Pancreas (tissue), 10 donors: ENCODE data around the gene CCDC17. TPM values are rescaled to one million over a fixed set of nuclear protein-coding genes. Genes with fewer than 3 reads are reported as not detected.

Source experiments
- ATAC-seq, 4 donors: fragments of 200-7000 bp; cut with Tn5 transposase; one replicate each; pipeline versions ENCODE4 v1.8.0 to v1.9.1; 2020; ENCODE audit warnings: mild to moderate bottlenecking in 4 of 4, moderate library complexity in 4 of 4
- DNase-seq, 6 donors: peaks; one replicate each; pipeline ENCODE4 v3.0.0-alpha.2; 2020
- FAIRE-seq: peaks from 2 replicates; lab custom pipeline; 2012; peaks lifted over from hg19 to GRCh38; lab: Jason Lieb, UNC
- H3K27ac ChIP-seq, 4 donors: fragments of 200-600 bp; sonication (generic); 1 replicate in 3 of 4; 2 replicates in 1 of 4; pipeline versions ENCODE4 v1.5.0 to v1.8.0; 2020
- H3K27me3 ChIP-seq, 4 donors: fragments of 200-600 bp; one replicate each; pipeline ENCODE4 v1.8.0; 2021
- H3K36me3 ChIP-seq, 3 donors: fragments of 200-600 bp; sonication (generic) in 1 of 3; one replicate each; pipeline versions ENCODE4 v1.5.0 to v1.8.0; 2020 to 2021
- H3K4me1 ChIP-seq, 3 donors: fragments of 200-600 bp; one replicate each; pipeline ENCODE4 v1.8.0; 2021
- H3K4me3 ChIP-seq, 4 donors: fragments of 200-600 bp; sonication (generic) in 2 of 4; one replicate each; pipeline versions ENCODE4 v1.5.0 to v1.8.0; 2020 to 2021
- H3K9me3 ChIP-seq, 4 donors: fragments of 200-600 bp; one replicate each; pipeline ENCODE4 v1.8.0; 2021
- CTCF ChIP-seq, 4 donors: fragments of 200-600 bp; sonication (generic) in 3 of 4; IDR thresholded peaks; one replicate each; pipeline versions ENCODE4 v1.5.0 to v1.8.0; 2021; ENCODE audit warnings: antibody characterized with exemption in 4 of 4
- WGBS, 2 donors: extraction: QIAGEN DNeasy Blood & Tissue Kit; methylation state at CpG; one replicate each; pipeline ENCODE4 v1.1.7; 2013; 5-methylcytosine and 5-hydroxymethylcytosine counted together
- intact Hi-C, 3 donors: fragments of 100-400 bp; cut with DNase I; formaldehyde crosslinking; loops; one replicate each; pipeline versions ENCODE4 v1.11.1 to v1.14.2; 2022
- polyA plus RNA-seq, 2 donors: library from polyadenylated mRNA; stranded (reverse); fragments of 200-250 nt; gene quantifications; one replicate each; pipeline ENCODE4 v1.2.3, GENCODE V29; 2013
- total RNA-seq, 6 donors: library from RNA; stranded (reverse); fragmentation: NEBNext Ultra II Directional in 4 of 6; extraction: Animal tissue kit (Norgen Biotek cat#: 25700) in 4 of 6; gene quantifications; one replicate each; pipeline versions ENCODE4 v1.2.1 to v1.2.4, GENCODE V29; 2021 to 2023
- donor health status: healthy with polysubstance abuse.
- donor health status: DM: no; HTN: no; CAD: no; lungs with moderate emphysema.
- donor health status: DM: no; HTN: no; CAD: no.
- donor health status: control.
- donor health status: control.
- donor health status: Bipolar disorder and iron deficiency.
- donor health status: DM: yes; HTN: yes; CAD: no.
- donor health status: DM: no; HTN: no; CAD: no.
- donor health status: DM: no; HTN: no; CAD: no.
- donor health status: DM: yes; HTN: yes; CAD: no.

CCDC17 gene
- total and polyA plus RNA-seq, 8 donors = 0.64 to 2.3 (median 1.4) TPM

- no peaks in the 10 kb centered on the region for H3K27me3 ChIP-seq
- intact Hi-C loops = no loop called here
- no peaks in the 10 kb centered on the region for H3K9me3 ChIP-seq
- H3K4me1 ChIP-seq = no peaks in the 10 kb centered on the region
- TF ChIP-seq CTCF (IDR thresholded peaks at IDR 0.05) = no peak
- DNase-seq (no peak), ATAC-seq (no peak), FAIRE-seq (no peak)
- H3K27ac ChIP-seq = no peak overlapping the region
- WGBS, 2 donors = 79 to 89% methylated on average over 8 of the region's 8 CpGs
- no peak overlapping the region for H3K4me3 ChIP-seq
- H3K36me3 ChIP-seq = peaks cover 0 to 32% (median 30%) of the 10 kb centered on the region in 3 donors
These were observed 10.8 kb downstream of the CCDC17 start for GRCh38 chr1:45612941-45613579.

GRCh38 chr1:45610589-45611226, 13.1 kb downstream of the CCDC17 start:
- FAIRE-seq (no peak), DNase-seq (no peak), ATAC-seq (no peak)
- peaks cover 0 to 25% (median 12%) of the 10 kb centered on the region in 3 donors for H3K36me3 ChIP-seq
- no peak overlapping the region for H3K27ac ChIP-seq
- no peaks in the 10 kb centered on the region for H3K4me1 ChIP-seq
- no peaks in the 10 kb centered on the region for H3K27me3 ChIP-seq
- no peak overlapping the region for H3K4me3 ChIP-seq
- intact Hi-C loops = no loop called here
- no peaks in the 10 kb centered on the region for H3K9me3 ChIP-seq
- WGBS, 2 donors = 96% methylated on average over 10 of the region's 10 CpGs
- no peak for TF ChIP-seq CTCF (IDR thresholded peaks at IDR 0.05)

GRCh38 chr1:45608175-45609156, 15.4 kb downstream of the CCDC17 start:
- 85 to 94% methylated on average over 5 of the region's 5 CpGs for WGBS, 2 donors
- H3K27me3 ChIP-seq = no peaks in the 10 kb centered on the region
- no peaks in the 10 kb centered on the region for H3K4me1 ChIP-seq
- DNase-seq = no peak
- no peak for ATAC-seq
- H3K36me3 ChIP-seq = peaks cover 0 to 12% (median 3%) of the 10 kb centered on the region in 3 donors
- intact Hi-C loops = no loop called here
- no peak for TF ChIP-seq CTCF (IDR thresholded peaks at IDR 0.05)
- no peak overlapping the region for H3K27ac ChIP-seq
- H3K9me3 ChIP-seq = no peaks in the 10 kb centered on the region
- no peak for FAIRE-seq
- no peak overlapping the region for H3K4me3 ChIP-seq

GRCh38 chr1:45607404-45608074, 16.3 kb downstream of the CCDC17 start:
- ATAC-seq = peak in 1 of 4 donors; percentile 40
- no peaks in the 10 kb centered on the region for H3K27me3 ChIP-seq
- WGBS, 2 donors = 69 to 89% methylated on average over 6 of the region's 6 CpGs
- peaks cover 0 to 12% (median 3%) of the 10 kb centered on the region in 3 donors for H3K36me3 ChIP-seq
- intact Hi-C loops = no loop called here
- H3K4me1 ChIP-seq = no peaks in the 10 kb centered on the region
- no peaks in the 10 kb centered on the region for H3K9me3 ChIP-seq
- H3K4me3 ChIP-seq = no peak overlapping the region
- no peak overlapping the region for H3K27ac ChIP-seq
- DNase-seq = no peak
- no peak for TF ChIP-seq CTCF (IDR thresholded peaks at IDR 0.05)
- FAIRE-seq = no peak
